Stomach (tissue), 9 donors: ENCODE data around the gene HEXB. TPM values are rescaled to one million over a fixed set of nuclear protein-coding genes. Genes with fewer than 3 reads are reported as not detected.

Experiments
- DNase-seq, 2 donors: peaks; one replicate each; pipeline versions ENCODE4 v3.0.0 to v3.0.0-alpha.2; 2013 to 2019
- H3K27ac ChIP-seq, 5 donors: fragments of 200-600 bp in 4 of 5; sonication (generic) in 4 of 5; one replicate each; pipeline ENCODE4 v1.5.1; 2013 to 2019; ENCODE audit warnings: mild to moderate bottlenecking in 1 of 5, moderate library complexity in 1 of 5
- H3K27me3 ChIP-seq, 3 donors: fragments of 200-600 bp; sonication (generic); one replicate each; pipeline ENCODE4 v1.5.1; 2017 to 2019; ENCODE audit warnings: mixed run types in 1 of 3
- H3K36me3 ChIP-seq, 4 donors: fragments of 200-600 bp; sonication (generic); 1 replicate in 3 of 4; 2 replicates in 1 of 4; pipeline ENCODE4 v1.5.1; 2016 to 2019
- H3K4me1 ChIP-seq, 4 donors: fragments of 200-600 bp; sonication (generic); one replicate each; pipeline ENCODE4 v1.5.1; 2016 to 2019
- H3K4me3 ChIP-seq, 4 donors: fragments of 200-600 bp; sonication (generic) in 3 of 4; one replicate each; pipeline ENCODE4 v1.5.1; 2016 to 2019; ENCODE audit warnings: mild to moderate bottlenecking in 1 of 4
- H3K9me3 ChIP-seq, 4 donors: fragments of 200-600 bp; sonication (generic); one replicate each; pipeline ENCODE4 v1.5.1; 2016 to 2019
- CTCF ChIP-seq, 7 experiments: fragments of 450-650 bp in 4 of 7; fragments of 200-600 bp in 3 of 7; sonication (generic) in 3 of 7; IDR thresholded peaks; one replicate each; pipeline ENCODE4 v1.5.1; 2016 to 2019; ENCODE audit warnings: antibody characterized with exemption in 7 of 7, control low read depth in 2 of 7, mild to moderate bottlenecking in 1 of 7
- EP300 ChIP-seq: sonication (generic); formaldehyde crosslinking; IDR thresholded peaks from one replicate; pipeline ENCODE4 v1.6.1; 2017; ENCODE audit warnings: antibody characterized with exemption
- POLR2A ChIP-seq, 4 donors: fragments of 450-650 bp; IDR thresholded peaks; one replicate each; pipeline ENCODE4 v1.6.1; 2016; ENCODE audit warnings: antibody characterized with exemption in 4 of 4, control low read depth in 2 of 4, mild to moderate bottlenecking in 1 of 4, moderate library complexity in 1 of 4
- POLR2AphosphoS5 ChIP-seq, 3 donors: sonication (generic); formaldehyde crosslinking; IDR thresholded peaks; one replicate each; pipeline ENCODE4 v1.6.1; 2016; ENCODE audit warnings: antibody characterized with exemption in 3 of 3
- WGBS, 5 donors: extraction: QIAGEN DNeasy Blood & Tissue Kit in 3 of 5; methylation state at CpG; one replicate each; pipeline versions ENCODE4 v1.1.5 to v1.1.7; 2013 to 2018; 5-methylcytosine and 5-hydroxymethylcytosine counted together
- intact Hi-C: fragments of 100-400 bp; cut with DNase I; formaldehyde crosslinking; loops from one replicate; pipeline ENCODE4 v1.15.1; 2023; ENCODE audit warnings: low total_unique reads
- polyA plus RNA-seq, 3 donors: library from polyadenylated mRNA; stranded (reverse); fragments of 200-250 nt; gene quantifications; one replicate each; pipeline ENCODE4 v1.2.3, GENCODE V29; 2013
- total RNA-seq, 5 donors: library from RNA; depleted of rRNA; stranded (reverse); fragments of >200 nt; gene quantifications; one replicate each; pipeline versions ENCODE4 v1.1.0 to v1.2.3, GENCODE V29; 2014 to 2016
- donor health status: healthy with polysubstance abuse.
- donor health status: Bipolar disorder and iron deficiency.
- donor health status: healthy.

HEXB gene
- total and polyA plus RNA-seq, 8 donors, result 25.7 to 664 (median 78.1) TPM

DNA sequence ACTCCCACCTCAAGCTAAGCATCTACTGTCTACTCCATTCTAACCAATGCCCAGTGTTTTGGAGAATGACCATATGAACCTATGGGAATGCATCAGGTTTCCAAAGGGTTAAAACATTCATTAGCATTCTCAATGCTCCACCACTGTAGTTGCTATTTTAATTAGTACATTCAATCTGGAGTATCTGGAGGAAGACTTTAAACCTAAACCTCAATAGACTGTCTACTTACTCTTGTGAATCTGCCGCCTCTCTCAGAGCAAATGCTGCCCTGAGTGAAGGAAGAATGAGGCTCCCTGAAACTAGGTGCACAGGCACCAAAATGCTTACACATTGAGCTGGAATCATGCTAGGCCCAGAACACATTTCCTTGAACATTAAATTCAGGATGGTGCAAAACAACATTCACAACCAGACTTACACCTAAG is 46.5 kb upstream of the HEXB start:
- Histone ChIP-seq H3K27ac (peak overlapping the region in 4 of 5 donors; percentile 83 to 94 (median 92)), H3K4me1 (peaks cover 20 to 85% (median 68%) of the 10 kb centered on the region in 4 donors), H3K4me3 (peak overlapping the region; percentile 51 to 80 (median 72)), H3K36me3 (peaks cover 15 to 27% (median 20%) of the 10 kb centered on the region in 4 donors), H3K9me3 (no peaks in the 10 kb centered on the region), H3K27me3 (no peaks in the 10 kb centered on the region)
- intact Hi-C loops, result no loop called here
- TF ChIP-seq CTCF (IDR thresholded peaks at IDR 0.05) (no peak), EP300 (no peak)
- no peak for DNase-seq
- WGBS, 5 donors, result 29 to 54% (median 48%) methylated on average over 1 of the region's 1 CpG

- intact Hi-C loops, result no loop called here
- TF ChIP-seq CTCF (IDR thresholded peaks at IDR 0.05), result no peak
- no peak for TF ChIP-seq EP300
- TF ChIP-seq POLR2A (IDR thresholded peaks at IDR 0.05), result no peak
- TF ChIP-seq POLR2AphosphoS5 (IDR thresholded peaks at IDR 0.05), result no peak
- H3K27ac ChIP-seq, result peak overlapping the region; percentile 82 to 94 (median 91)
- peak overlapping the region; percentile 51 to 80 (median 72) for H3K4me3 ChIP-seq
- WGBS, 5 donors, result 5 to 11% (median 11%) methylated on average over 10 of the region's 10 CpGs
- DNase-seq, result peak in 1 of 2 donors; percentile 48
- H3K36me3 ChIP-seq, result peaks cover 15 to 21% (median 18%) of the 10 kb centered on the region in 4 donors
- peaks cover 18 to 83% (median 62%) of the 10 kb centered on the region in 4 donors for H3K4me1 ChIP-seq
- no peaks in the 10 kb centered on the region for H3K27me3 ChIP-seq
- no peaks in the 10 kb centered on the region for H3K9me3 ChIP-seq
Measured at GRCh38 chr5:74638970-74639806, 45.8 kb upstream of the HEXB start.

DNA sequence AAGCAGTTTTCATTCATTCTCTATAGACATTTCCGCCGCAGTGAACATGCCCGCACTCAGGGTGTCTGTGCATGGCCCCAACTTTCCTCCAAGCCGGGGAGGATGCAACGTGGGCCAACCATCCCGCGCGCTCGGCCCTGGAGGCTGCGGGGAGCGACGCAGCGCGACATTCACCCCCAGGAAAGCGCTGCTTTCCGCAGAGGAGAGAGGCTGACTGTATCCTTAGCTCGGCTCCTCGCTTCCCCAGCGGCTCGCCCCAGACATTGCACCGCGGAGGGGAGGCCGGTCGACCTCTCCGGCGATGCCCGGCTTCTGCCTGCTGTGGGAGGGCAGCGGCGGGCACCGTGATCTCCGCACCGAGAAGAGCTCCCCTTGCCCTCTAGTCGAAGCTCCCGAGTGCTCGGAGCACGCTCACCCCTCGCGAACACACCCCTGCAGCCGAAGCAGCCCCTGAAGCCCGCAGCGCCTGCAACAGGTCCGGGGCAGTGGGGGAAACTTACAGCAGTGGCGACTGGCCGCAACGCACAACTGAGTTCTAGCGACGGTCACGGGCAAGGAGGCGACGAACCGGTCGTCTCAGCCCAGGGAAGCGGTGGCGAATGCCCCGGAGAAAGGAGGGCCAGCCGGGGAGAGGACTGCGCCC is 45.1 kb upstream of the HEXB start:
- DNase-seq, result peak; percentile 52 to 79
- intact Hi-C loops, result loop anchor here (10.0 kb wide), 1 partner anchor 605 kb away; no protein-coding TSS in a partner anchor

More for the DNA sequence above, 45.1 kb upstream of the HEXB start:
- Histone ChIP-seq H3K27ac (peak overlapping the region; percentile 82 to 94 (median 91)), H3K27me3 (no peaks in the 10 kb centered on the region), H3K9me3 (no peaks in the 10 kb centered on the region), H3K36me3 (peaks cover 9 to 14% (median 12%) of the 10 kb centered on the region in 4 donors), H3K4me1 (peaks cover 18 to 76% (median 56%) of the 10 kb centered on the region in 4 donors), H3K4me3 (peak overlapping the region; percentile 51 to 80 (median 72))
- 0 to 1% (median 0%) methylated on average over 33 to 57 of the region's 57 CpGs for WGBS, 5 donors
- TF ChIP-seq POLR2AphosphoS5 (IDR thresholded peaks at IDR 0.05) (no peak), EP300 (no peak), POLR2A (IDR thresholded peaks at IDR 0.05) (no peak), CTCF (IDR thresholded peaks at IDR 0.05) (no peak)
